Measurements from ENCODE around the gene ZNF557. TPM values are rescaled to one million over a fixed set of nuclear protein-coding genes. Genes with fewer than 3 reads are reported as not detected.

The ZNF557 gene
- polyA plus RNA-seq, 1 donor (not counting 4 experiments of a cell fraction or from before 2014, with no cell fraction given): 3.3 TPM

DNA sequence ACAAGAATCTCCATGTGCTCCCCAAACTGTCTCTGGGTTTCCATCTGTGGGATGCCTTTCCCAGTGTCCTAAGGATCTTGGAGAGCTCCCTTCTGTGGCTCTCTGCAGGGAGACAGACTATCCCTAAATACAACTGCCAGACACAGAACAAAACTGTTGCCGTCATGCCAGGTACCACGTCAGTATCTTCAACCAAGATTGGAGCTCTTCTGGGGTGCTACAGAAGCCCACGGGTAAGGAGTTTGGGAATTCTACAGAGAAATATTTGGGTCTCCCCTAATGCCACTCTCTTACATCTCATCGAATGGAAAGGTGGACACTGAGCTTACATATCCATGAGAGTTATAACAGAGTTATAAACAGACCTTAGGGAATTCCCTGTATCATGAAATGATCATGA, 6.2 kb upstream of the ZNF557 start:
- no peak overlapping the region for H3K27ac ChIP-seq (ENCODE audit: control insufficient read depth, insufficient read depth, low read length)
- TF ChIP-seq, protein P1, sequence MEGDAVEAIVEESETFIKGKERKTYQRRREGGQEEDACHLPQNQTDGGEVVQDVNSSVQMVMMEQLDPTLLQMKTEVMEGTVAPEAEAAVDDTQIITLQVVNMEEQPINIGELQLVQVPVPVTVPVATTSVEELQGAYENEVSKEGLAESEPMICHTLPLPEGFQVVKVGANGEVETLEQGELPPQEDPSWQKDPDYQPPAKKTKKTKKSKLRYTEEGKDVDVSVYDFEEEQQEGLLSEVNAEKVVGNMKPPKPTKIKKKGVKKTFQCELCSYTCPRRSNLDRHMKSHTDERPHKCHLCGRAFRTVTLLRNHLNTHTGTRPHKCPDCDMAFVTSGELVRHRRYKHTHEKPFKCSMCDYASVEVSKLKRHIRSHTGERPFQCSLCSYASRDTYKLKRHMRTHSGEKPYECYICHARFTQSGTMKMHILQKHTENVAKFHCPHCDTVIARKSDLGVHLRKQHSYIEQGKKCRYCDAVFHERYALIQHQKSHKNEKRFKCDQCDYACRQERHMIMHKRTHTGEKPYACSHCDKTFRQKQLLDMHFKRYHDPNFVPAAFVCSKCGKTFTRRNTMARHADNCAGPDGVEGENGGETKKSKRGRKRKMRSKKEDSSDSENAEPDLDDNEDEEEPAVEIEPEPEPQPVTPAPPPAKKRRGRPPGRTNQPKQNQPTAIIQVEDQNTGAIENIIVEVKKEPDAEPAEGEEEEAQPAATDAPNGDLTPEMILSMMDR (optimal IDR thresholded peaks at IDR 0.05 in 1 of 3, IDR thresholded peaks at IDR 0.05 in 1 of 3, conservative IDR thresholded peaks at IDR 0.05 in 1 of 3; ENCODE audit: extremely low read depth in 1 of 3, insufficient read depth in 2 of 3, low read length in 3 of 3): no peak
- no peak for TF ChIP-seq EZH2 (IDR thresholded peaks at IDR 0.05; ENCODE audit: low read length)

DNA sequence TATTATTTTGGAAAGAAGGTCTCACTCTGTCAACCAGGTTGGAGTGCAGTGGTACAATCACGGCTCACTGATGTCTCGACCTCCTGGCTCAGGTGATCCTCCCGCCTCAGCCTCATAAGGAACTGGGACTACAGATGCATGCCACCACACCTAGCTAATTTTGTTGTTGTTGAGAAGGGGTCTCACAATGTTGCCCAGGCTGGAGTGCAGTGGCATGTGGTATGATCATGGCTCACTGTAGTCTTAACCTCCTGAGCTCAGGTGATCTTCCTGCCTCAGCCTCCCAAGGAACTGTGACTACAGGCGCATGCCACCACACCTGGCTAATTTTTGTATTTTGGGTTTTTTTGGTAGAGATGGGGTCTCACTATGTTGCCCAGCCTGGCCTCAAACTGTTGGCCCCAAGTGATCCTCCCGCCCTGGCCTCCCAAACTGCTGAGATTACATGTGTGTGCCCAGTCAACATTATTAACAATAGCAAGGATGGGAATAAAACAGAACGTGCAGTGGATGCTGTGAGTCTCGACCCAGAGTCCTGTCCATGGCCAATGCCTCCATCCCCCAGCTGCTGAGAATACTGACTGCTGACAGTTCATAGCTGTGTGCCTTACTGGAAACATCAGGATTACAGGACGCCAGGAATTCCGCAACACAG, 5.6 kb upstream of the ZNF557 start:
- no peak overlapping the region for H3K4me2 ChIP-seq (ENCODE audit: control insufficient read depth, extremely low read depth, insufficient read depth, low read depth, low read length)
- no peak overlapping the region for H2AFZ ChIP-seq (ENCODE audit: control insufficient read depth, low read length)
- H3K27me3 ChIP-seq (ENCODE audit: control insufficient read depth, extremely low read depth, insufficient read depth, low read length): no peaks in the 10 kb centered on the region
- H3K9me3 ChIP-seq (ENCODE audit: control insufficient read depth, low read depth, low read length): no peaks in the 10 kb centered on the region
- no peak overlapping the region for H3K9ac ChIP-seq (ENCODE audit: control insufficient read depth, extremely low read depth, insufficient read depth, low read length)
- H3K4me3 ChIP-seq (ENCODE audit: control insufficient read depth in 2 of 3, extremely low read depth in 1 of 3, insufficient read depth in 2 of 3, low read depth in 1 of 3, low read length in 3 of 3): no peak overlapping the region
- H3K79me2 ChIP-seq (ENCODE audit: control insufficient read depth, insufficient read depth, low read length): no peaks in the 10 kb centered on the region
- no peaks in the 10 kb centered on the region for H3K36me3 ChIP-seq (ENCODE audit: control insufficient read depth in 2 of 2, extremely low read depth in 1 of 2, insufficient read depth in 2 of 2, low read length in 2 of 2)
- no peak for TF ChIP-seq EZH2 (IDR thresholded peaks at IDR 0.05; ENCODE audit: low read length)
- TF ChIP-seq, protein P1 (optimal IDR thresholded peaks at IDR 0.05 in 1 of 3, IDR thresholded peaks at IDR 0.05 in 1 of 3, conservative IDR thresholded peaks at IDR 0.05 in 1 of 3; ENCODE audit: extremely low read depth in 1 of 3, insufficient read depth in 2 of 3, low read length in 3 of 3): no peak
- dilution Hi-C loops (cut with MboI; ENCODE audit: extremely low pct_ligation_motif_present, low sequenced_read_pairs): no loop called here
- FAIRE-seq (no peak), DNase-seq (ENCODE audit: low read depth, low spot score) (no peak)
- H3K27ac ChIP-seq (ENCODE audit: control insufficient read depth, insufficient read depth, low read length): no peak overlapping the region
- no peaks in the 10 kb centered on the region for H3K4me1 ChIP-seq (ENCODE audit: control insufficient read depth, extremely low read depth, insufficient read depth, low read length)
- H3K9me1 ChIP-seq (ENCODE audit: control insufficient read depth, extremely low read depth, insufficient read depth, low read length): no peaks in the 10 kb centered on the region
- no peaks in the 10 kb centered on the region for H4K20me1 ChIP-seq (ENCODE audit: control insufficient read depth, extremely low read depth, insufficient read depth, low read length)

More for the DNA sequence above, 6.2 kb upstream of the ZNF557 start:
- FAIRE-seq: no peak
- no peak overlapping the region for H3K4me3 ChIP-seq (ENCODE audit: control insufficient read depth in 2 of 3, extremely low read depth in 1 of 3, insufficient read depth in 2 of 3, low read depth in 1 of 3, low read length in 3 of 3)
- H3K4me2 ChIP-seq (ENCODE audit: control insufficient read depth, extremely low read depth, insufficient read depth, low read depth, low read length): no peak overlapping the region
- no peaks in the 10 kb centered on the region for H3K36me3 ChIP-seq (ENCODE audit: control insufficient read depth in 2 of 2, extremely low read depth in 1 of 2, insufficient read depth in 2 of 2, low read length in 2 of 2)
- H3K9ac ChIP-seq (ENCODE audit: control insufficient read depth, extremely low read depth, insufficient read depth, low read length): no peak overlapping the region
- no peak overlapping the region for H2AFZ ChIP-seq (ENCODE audit: control insufficient read depth, low read length)
- H3K79me2 ChIP-seq (ENCODE audit: control insufficient read depth, insufficient read depth, low read length): no peaks in the 10 kb centered on the region
- H3K4me1 ChIP-seq (ENCODE audit: control insufficient read depth, extremely low read depth, insufficient read depth, low read length): no peaks in the 10 kb centered on the region
- H3K9me3 ChIP-seq (ENCODE audit: control insufficient read depth, low read depth, low read length): no peaks in the 10 kb centered on the region
- H3K9me1 ChIP-seq (ENCODE audit: control insufficient read depth, extremely low read depth, insufficient read depth, low read length): no peaks in the 10 kb centered on the region
- DNase-seq (ENCODE audit: low read depth, low spot score): no peak
- dilution Hi-C loops (cut with MboI; ENCODE audit: extremely low pct_ligation_motif_present, low sequenced_read_pairs): no loop called here
- H4K20me1 ChIP-seq (ENCODE audit: control insufficient read depth, extremely low read depth, insufficient read depth, low read length): no peaks in the 10 kb centered on the region
- no peaks in the 10 kb centered on the region for H3K27me3 ChIP-seq (ENCODE audit: control insufficient read depth, extremely low read depth, insufficient read depth, low read length)

Data from keratinocyte (primary cell).